H1 (cell line): ENCODE data around the gene BMPR1A.

Experiments used
- CREB1 ChIP-seq: IDR thresholded peaks from 2 replicates; pipeline ENCODE4 v1.6.1; 2012; ENCODE audit warnings: inconsistent platforms
- CTCF ChIP-seq, 3 experiments: IDR thresholded peaks; 1 replicate in 2 of 3; 2 replicates in 1 of 3; pipeline versions ENCODE4 v1.5.1 to v1.6.1; 2011; ENCODE audit warnings: low read length in 3 of 3, mild to moderate bottlenecking in 3 of 3, inconsistent platforms in 2 of 3, low read depth in 1 of 3, moderate library complexity in 1 of 3; ENCODE audit not compliant: insufficient read depth in 1 of 3; ENCODE audit errors: control extremely low read depth in 1 of 3
- EZH2 ChIP-seq: fragments of 200-600 bp; sonication (generic); IDR thresholded peaks from 2 replicates; pipeline ENCODE4 v1.7.1; 2012; ENCODE audit warnings: low read depth, mild to moderate bottlenecking, moderate library complexity, low read length, inconsistent platforms; ENCODE audit not compliant: severe bottlenecking
- FOSL1 ChIP-seq: IDR thresholded peaks from 2 replicates; pipeline ENCODE4 v1.6.1; 2011; ENCODE audit warnings: mild to moderate bottlenecking, low read depth, low read length, moderate library complexity; ENCODE audit not compliant: insufficient read depth
- GABPA ChIP-seq: IDR thresholded peaks from 2 replicates; pipeline ENCODE4 v1.6.1; 2011; ENCODE audit warnings: mild to moderate bottlenecking, low read length, moderate library complexity, borderline replicate concordance; ENCODE audit not compliant: insufficient read depth
- POLR2A ChIP-seq, 2 experiments: IDR thresholded peaks; 1 replicate in 1 of 2; 2 replicates in 1 of 2; pipeline ENCODE4 v1.6.1; 2011; ENCODE audit warnings: low read depth in 2 of 2, low read length in 2 of 2, mild to moderate bottlenecking in 2 of 2; ENCODE audit errors: control extremely low read depth in 1 of 2
- POLR2AphosphoS5 ChIP-seq: IDR thresholded peaks from 2 replicates; pipeline ENCODE4 v1.6.1; 2011; ENCODE audit warnings: low read depth, low read length
- RFX5 ChIP-seq: IDR thresholded peaks from 2 replicates; pipeline ENCODE4 v1.6.1; 2011; ENCODE audit warnings: low read depth, low read length, improper control_type of control experiment, borderline replicate concordance
- RXRA ChIP-seq: IDR thresholded peaks from 2 replicates; pipeline ENCODE4 v1.6.1; 2011; ENCODE audit warnings: low read depth, mild to moderate bottlenecking, low read length, moderate library complexity; ENCODE audit not compliant: insufficient read depth
- USF2 ChIP-seq: IDR thresholded peaks from 2 replicates; pipeline ENCODE4 v1.6.1; 2011; ENCODE audit warnings: low read length, improper control_type of control experiment
- YY1 ChIP-seq: IDR thresholded peaks from 2 replicates; pipeline ENCODE4 v1.6.1; 2011; ENCODE audit warnings: low read depth, mild to moderate bottlenecking, low read length
- ZNF274 ChIP-seq: IDR thresholded peaks from 2 replicates; pipeline ENCODE4 v1.7.0; 2012; ENCODE audit warnings: low read length, borderline replicate concordance; ENCODE audit errors: extremely low read depth

GRCh38 chr10:86785037-86785436 is 28.6 kb downstream of the BMPR1A start:
- TF ChIP-seq GABPA (no peak), YY1 (no peak), POLR2A (IDR thresholded peaks at IDR 0.05; ENCODE audit: control extremely low read depth in 1 of 2, low read depth in 2 of 2, low read length in 2 of 2) (no peak), CTCF (IDR thresholded peaks at IDR 0.05; ENCODE audit: control extremely low read depth in 1 of 3, insufficient read depth in 1 of 3, low read depth in 1 of 3, low read length in 3 of 3) (no peak), RFX5 (no peak), FOSL1 (no peak), CREB1 (no peak), ZNF274 (no peak), POLR2AphosphoS5 (no peak), EZH2 (no peak), USF2 (no peak), RXRA (no peak)
